ENCODE results near the gene SETD3.

- TF ChIP-seq CTCF (IDR thresholded peaks at IDR 0.05; ENCODE audit: low read depth, low read length) (no peak), EZH2phosphoT487 (IDR thresholded peaks at IDR 0.05; ENCODE audit: low read depth) (no peak)
Measured at GRCh38 chr14:99436247-99437180, 44.1 kb downstream of the SETD3 start.

All from OCI-LY3 (cell line).